Hepatocyte (in vitro differentiated cells): ENCODE data around the gene C5orf58. TPM values are rescaled to one million over a fixed set of nuclear protein-coding genes. Genes with fewer than 3 reads are reported as not detected.

Source experiments
- DNase-seq: peaks from one replicate; pipeline ENCODE4 v3.0.0-alpha.2; 2016; ENCODE audit warnings: low spot score
- H2AFZ ChIP-seq: fragments of 200-600 bp; sonication (generic); 2 replicates; pipeline ENCODE4 v1.6.0; 2016; ENCODE audit warnings: antibody characterized with exemption, mild to moderate bottlenecking
- H3K27ac ChIP-seq: fragments of 200-600 bp; sonication (generic); 2 replicates; pipeline ENCODE4 v1.5.1; 2016; ENCODE audit warnings: mild to moderate bottlenecking
- H3K27me3 ChIP-seq: fragments of 200-600 bp; sonication (generic); 2 replicates; pipeline ENCODE4 v1.6.1; 2016
- H3K36me3 ChIP-seq: fragments of 200-600 bp; sonication (generic); replicated peaks from 2 replicates; pipeline ENCODE4 v1.5.1; 2016; ENCODE audit warnings: low read depth; ENCODE audit not compliant: insufficient read depth
- H3K4me1 ChIP-seq: fragments of 200-600 bp; sonication (generic); 2 replicates; pipeline ENCODE4 v1.5.1; 2016; ENCODE audit warnings: mild to moderate bottlenecking, moderate library complexity; ENCODE audit not compliant: insufficient read depth
- H3K4me2 ChIP-seq: fragments of 200-600 bp; sonication (generic); 2 replicates; pipeline ENCODE4 v1.6.0; 2016
- H3K4me3 ChIP-seq: fragments of 200-600 bp; sonication (generic); 2 replicates; pipeline ENCODE4 v1.5.1; 2016; ENCODE audit warnings: mild to moderate bottlenecking
- H3K79me2 ChIP-seq: fragments of 200-600 bp; sonication (generic); 2 replicates; pipeline ENCODE4 v1.6.0; 2017; ENCODE audit warnings: mild to moderate bottlenecking
- H3K9me2 ChIP-seq: fragments of 200-600 bp; sonication (generic); replicated peaks from 2 replicates; pipeline ENCODE4 v1.6.0; 2017; ENCODE audit warnings: mild to moderate bottlenecking; ENCODE audit not compliant: insufficient read depth
- H3K9me3 ChIP-seq: fragments of 200-600 bp; sonication (generic); 2 replicates; pipeline ENCODE4 v1.5.1; 2016; ENCODE audit warnings: low read depth, mild to moderate bottlenecking
- H4K20me1 ChIP-seq: fragments of 200-600 bp; sonication (generic); 2 replicates; pipeline ENCODE4 v1.6.0; 2016; ENCODE audit warnings: mild to moderate bottlenecking; ENCODE audit not compliant: insufficient read depth, poor library complexity, severe bottlenecking
- CTCF ChIP-seq: fragments of 200-600 bp; sonication (generic); IDR thresholded peaks from 2 replicates; pipeline ENCODE4 v1.5.1; 2016; ENCODE audit warnings: antibody characterized with exemption, mild to moderate bottlenecking; ENCODE audit not compliant: poor library complexity
- EZH2 ChIP-seq: fragments of 200-600 bp; sonication (generic); IDR thresholded peaks from 2 replicates; pipeline ENCODE4 v1.6.1; 2016; ENCODE audit warnings: antibody characterized with exemption, mild to moderate bottlenecking, borderline replicate concordance
- EZH2phosphoT487 ChIP-seq: fragments of 200-600 bp; sonication (generic); IDR thresholded peaks from one replicate; pipeline ENCODE4 v1.6.1; 2018; ENCODE audit warnings: antibody characterized with exemption, mild to moderate bottlenecking, low read depth, moderate library complexity; ENCODE audit not compliant: unreplicated experiment, severe bottlenecking
- WGBS: methylation state at CpG from one replicate; pipeline ENCODE4 v1.1.6; 2016; ENCODE audit warnings: low lambda C conversion rate; ENCODE audit errors: missing lambda C conversion rate; 5-methylcytosine and 5-hydroxymethylcytosine counted together
- polyA plus RNA-seq: library from polyadenylated mRNA; unstranded; fragments of >200 nt; fragmentation: Nextera tagmentation; extraction: Ambion mirVana; gene quantifications from 2 replicates; pipeline ENCODE4 v1.2.1, GENCODE V29; 2016
- total RNA-seq: library from RNA; depleted of rRNA; stranded (reverse); fragments of >200 nt; gene quantifications from 2 replicates; pipeline ENCODE4 v1.2.3, GENCODE V29; 2014

C5orf58 gene
- total and polyA plus RNA-seq, 2 experiments from 2014 or later, result 0.58 TPM; not detected in 1

DNA sequence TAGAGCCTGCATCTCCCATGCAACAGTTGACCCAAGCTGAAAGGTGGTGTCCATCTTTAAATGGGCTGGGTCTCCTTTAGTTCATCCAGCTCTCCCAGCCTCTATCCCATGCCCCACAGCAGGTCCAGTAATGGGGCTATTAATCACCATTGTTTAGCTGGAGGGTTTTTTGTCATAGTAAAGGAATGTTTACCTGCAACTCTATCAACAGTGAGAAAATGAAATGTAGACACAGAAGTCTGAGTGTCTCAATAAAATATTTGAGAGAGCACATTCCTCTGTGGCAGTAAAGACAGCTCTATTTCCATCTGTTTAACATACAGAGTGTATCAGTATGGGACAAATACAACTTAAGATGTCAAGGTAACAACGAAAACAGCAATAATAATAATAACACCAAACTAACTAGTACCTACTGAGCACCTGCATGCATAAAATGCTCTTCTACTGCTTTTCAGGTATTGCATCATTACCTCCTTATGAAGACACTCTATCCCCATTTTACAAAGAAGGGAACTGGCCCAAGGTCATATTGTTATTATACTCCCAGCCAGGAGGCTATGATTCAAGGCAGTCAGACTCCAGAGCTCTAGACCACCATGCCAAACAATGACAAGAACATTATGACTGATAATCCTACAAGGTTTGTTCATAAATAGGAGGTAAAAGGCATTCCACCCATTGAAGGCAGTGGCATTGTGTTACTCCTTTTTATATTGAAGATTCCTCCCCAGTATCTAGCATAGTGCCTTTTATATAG, 21.0 kb upstream of the C5orf58 start:
- no peaks in the 10 kb centered on the region for H3K4me1 ChIP-seq
- H3K27ac ChIP-seq, result no peak overlapping the region
- H3K4me2 ChIP-seq, result no peak overlapping the region
- no peaks in the 10 kb centered on the region for H3K9me3 ChIP-seq
- H2AFZ ChIP-seq, result no peak overlapping the region
- DNase-seq, result no peak
- WGBS, result 90% methylated on average over 1 of the region's 1 CpG
- H4K20me1 ChIP-seq, result no peaks in the 10 kb centered on the region
- TF ChIP-seq CTCF (no peak), EZH2 (no peak), EZH2phosphoT487 (no peak)
- H3K9me2 ChIP-seq, result no peaks in the 10 kb centered on the region
- no peaks in the 10 kb centered on the region for H3K36me3 ChIP-seq
- H3K4me3 ChIP-seq, result no peak overlapping the region
- H3K27me3 ChIP-seq, result peaks cover 10% of the 10 kb centered on the region
- no peaks in the 10 kb centered on the region for H3K79me2 ChIP-seq

GRCh38 chr5:170216257-170216864, 16.4 kb upstream of the C5orf58 start:
- no peaks in the 10 kb centered on the region for H3K36me3 ChIP-seq
- H3K4me3 ChIP-seq, result no peak overlapping the region
- H2AFZ ChIP-seq, result no peak overlapping the region
- H3K27ac ChIP-seq, result no peak overlapping the region
- no peaks in the 10 kb centered on the region for H3K27me3 ChIP-seq
- H3K79me2 ChIP-seq, result no peaks in the 10 kb centered on the region
- no peaks in the 10 kb centered on the region for H3K9me2 ChIP-seq
- no peak overlapping the region for H3K4me2 ChIP-seq
- H3K9me3 ChIP-seq, result no peaks in the 10 kb centered on the region
- peaks cover 3% of the 10 kb centered on the region for H3K4me1 ChIP-seq
- peak; percentile 61 for DNase-seq
- TF ChIP-seq CTCF (peak; percentile 60), EZH2phosphoT487 (no peak), EZH2 (no peak)
- no peaks in the 10 kb centered on the region for H4K20me1 ChIP-seq

- TF ChIP-seq CTCF (no peak), EZH2 (no peak), EZH2phosphoT487 (no peak)
- Histone ChIP-seq H2AFZ (no peak overlapping the region), H3K4me2 (no peak overlapping the region), H3K27me3 (no peaks in the 10 kb centered on the region), H3K9me2 (no peaks in the 10 kb centered on the region), H3K79me2 (no peaks in the 10 kb centered on the region), H3K4me1 (peaks cover 3% of the 10 kb centered on the region), H3K4me3 (no peak overlapping the region), H3K27ac (no peak overlapping the region), H3K36me3 (no peaks in the 10 kb centered on the region), H3K9me3 (no peaks in the 10 kb centered on the region), H4K20me1 (no peaks in the 10 kb centered on the region)
- no peak for DNase-seq
- WGBS, result 82% methylated on average over 5 of the region's 5 CpGs
Observed at GRCh38 chr5:170217831-170218230, 15.0 kb upstream of the C5orf58 start.
